Stimulated activated CD8-positive, alpha-beta memory T cell treated with anti-CD3 and anti-CD28 coated beads, Interleukin-15, amount 100 ng/mL, for 4 hours (primary cell): Measurements from ENCODE around the gene SH2B2.
"Not testable (repeated sequence)": the region's sequence is repeated elsewhere in the genome, so short reads cannot be mapped to it uniquely, and the experiment has no call there.

Source experiments
- DNase-seq, 2 donors: peaks; one replicate each; pipeline ENCODE4 v3.0.0-alpha.2; 2020; ENCODE audit warnings: low read depth in 2 of 2

Gene SH2B2

DNA sequence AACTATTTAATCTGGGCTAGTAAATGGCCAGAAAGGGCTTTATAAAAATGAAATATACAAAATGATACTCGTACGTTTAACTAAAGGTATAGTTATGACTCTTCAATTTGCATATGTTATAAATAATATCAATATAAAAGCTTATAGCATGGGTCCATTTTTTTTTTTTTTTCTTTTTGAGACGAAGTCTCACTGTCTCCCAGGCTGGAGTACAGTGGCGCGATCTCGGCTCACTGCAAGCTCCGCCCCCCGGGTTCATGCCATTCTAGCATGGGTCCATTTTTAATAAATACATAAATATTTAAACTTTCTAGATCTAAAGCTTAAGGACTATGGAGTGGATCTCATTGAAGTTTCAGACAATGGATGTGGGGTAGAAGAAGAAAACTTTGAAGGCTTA, 50.3 kb downstream of the SH2B2 start:
- not testable (repeated sequence) for DNase-seq

DNA sequence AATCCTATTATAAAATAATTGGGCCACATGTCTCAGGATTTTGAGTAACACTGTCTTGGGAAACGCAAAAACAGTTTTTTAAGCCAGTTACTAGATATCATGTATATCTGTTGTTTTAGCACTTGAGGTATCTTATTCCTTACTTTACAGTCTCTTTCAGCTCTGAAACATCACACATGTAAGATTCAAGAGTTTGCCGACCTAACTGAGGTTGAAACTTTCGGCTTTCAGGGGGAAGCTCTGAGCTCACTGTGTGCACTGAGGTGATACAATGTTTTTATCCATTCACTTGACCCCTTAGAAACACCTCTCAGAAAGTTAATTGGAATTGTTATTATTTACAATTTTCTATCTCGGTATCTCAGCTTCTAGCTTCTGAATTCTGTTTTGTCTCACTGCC, 50.8 kb downstream of the SH2B2 start:
- DNase-seq = not testable (repeated sequence)

GRCh38 chr7:102340599-102341368, 54.1 kb downstream of the SH2B2 start:
- DNase-seq = not testable (repeated sequence)

GRCh38 chr7:102346983-102347382, 60.3 kb downstream of the SH2B2 start:
- DNase-seq = not testable (repeated sequence)

- not testable (repeated sequence) for DNase-seq
These were observed 69.7 kb downstream of the SH2B2 start, which contains the start of gene SPDYE6 for GRCh38 chr7:102356344-102356743. Gene SPDYE6 (minus strand): TSS chr7:102356444. CDS start chr7:102356023, 421 bp downstream.

DNA sequence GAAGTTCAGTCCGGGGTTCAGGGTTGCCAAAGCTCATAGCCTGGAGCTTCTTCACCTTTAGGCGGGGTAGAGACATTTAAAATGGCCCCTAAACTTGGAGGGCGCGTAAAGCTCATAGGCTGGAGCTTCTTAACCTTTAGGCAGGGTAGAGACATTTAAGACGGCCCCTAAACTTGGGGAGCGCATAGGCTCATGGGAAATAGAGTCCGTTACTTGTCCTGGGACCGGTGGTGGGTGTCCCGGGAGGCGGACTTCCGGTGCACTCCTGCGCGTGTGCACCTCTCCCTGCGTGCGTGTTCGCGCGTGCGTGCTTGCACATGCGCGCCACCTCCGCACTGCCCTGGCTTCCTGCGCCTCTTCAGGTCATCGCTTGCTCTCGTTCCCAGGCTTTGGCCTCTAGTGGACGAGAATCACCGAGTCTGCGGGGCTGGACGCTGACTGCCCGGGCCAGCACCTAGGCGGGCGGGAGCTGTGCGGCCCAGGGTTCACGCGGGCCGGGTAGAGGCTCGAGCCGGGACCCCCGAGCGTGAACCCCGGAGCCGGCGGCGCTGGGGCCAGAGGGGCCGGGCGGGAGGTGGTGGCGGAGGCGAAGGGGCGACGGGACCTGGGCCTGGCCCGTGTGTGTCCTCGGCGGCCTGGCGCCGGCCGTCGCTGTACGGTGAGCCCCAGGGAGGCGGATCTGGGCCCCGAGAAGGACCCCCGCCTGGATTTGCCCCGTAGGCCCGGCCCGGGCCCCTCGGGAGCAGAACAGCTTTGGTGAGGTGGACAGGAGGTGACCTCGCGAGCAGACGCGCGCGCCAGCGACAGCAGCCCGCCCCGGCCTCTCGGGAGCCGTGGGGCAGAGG, 77.1 kb downstream of the SH2B2 start:
- peak; percentile 84 to 91 for DNase-seq

DNA sequence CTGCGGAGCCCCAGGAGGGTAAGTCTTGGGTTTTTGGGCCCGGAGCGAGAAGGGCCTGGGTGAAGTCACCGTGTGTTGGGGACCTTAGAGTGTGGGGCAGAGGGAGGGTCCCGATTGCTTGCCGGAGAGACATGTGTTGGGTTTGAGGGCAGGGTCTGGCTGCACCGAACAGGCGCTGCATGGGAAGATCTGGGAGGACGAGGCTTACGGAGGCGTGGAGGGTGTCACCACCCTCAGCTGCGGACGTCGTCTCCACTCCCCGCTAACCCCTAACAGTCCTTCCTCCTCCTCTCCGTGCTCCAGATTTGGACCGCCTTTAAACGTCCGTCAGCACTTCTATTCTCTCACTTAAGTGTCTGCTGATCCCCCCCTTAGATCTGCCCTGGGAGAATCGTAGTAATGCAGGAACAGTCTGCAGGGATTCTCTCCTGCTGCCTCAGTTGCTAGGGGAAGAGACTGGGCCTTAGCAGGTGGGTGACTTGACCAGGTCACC, 77.8 kb downstream of the SH2B2 start:
- not testable (repeated sequence) for DNase-seq

DNA sequence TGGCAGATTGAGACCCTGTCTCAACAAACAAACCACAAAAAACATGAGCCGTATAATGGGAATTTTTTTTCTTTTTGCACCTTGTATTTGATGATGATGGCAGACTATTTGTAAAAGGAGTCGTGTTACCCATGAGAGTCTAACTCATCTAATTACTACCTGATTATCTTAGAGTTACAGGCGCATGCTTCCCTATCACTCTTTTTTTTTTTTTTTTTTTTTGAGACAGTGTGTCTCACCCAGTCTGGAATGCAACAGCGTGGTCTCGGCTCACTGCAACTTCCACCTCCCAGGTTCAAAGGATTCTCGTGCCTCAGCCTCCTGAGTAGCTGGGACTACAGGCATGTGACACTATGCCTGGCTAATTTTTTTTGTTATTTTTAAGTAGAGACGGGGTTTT, 78.7 kb downstream of the SH2B2 start:
- DNase-seq = not testable (repeated sequence)

GRCh38 chr7:102370038-102370437, 83.4 kb downstream of the SH2B2 start:
- DNase-seq = not testable (repeated sequence)
